ENCODE data around the gene KDM1B.
A peak's percentile ranks its signal among the peaks of the same experiment; 100 is the strongest.

Gene KDM1B

DNA sequence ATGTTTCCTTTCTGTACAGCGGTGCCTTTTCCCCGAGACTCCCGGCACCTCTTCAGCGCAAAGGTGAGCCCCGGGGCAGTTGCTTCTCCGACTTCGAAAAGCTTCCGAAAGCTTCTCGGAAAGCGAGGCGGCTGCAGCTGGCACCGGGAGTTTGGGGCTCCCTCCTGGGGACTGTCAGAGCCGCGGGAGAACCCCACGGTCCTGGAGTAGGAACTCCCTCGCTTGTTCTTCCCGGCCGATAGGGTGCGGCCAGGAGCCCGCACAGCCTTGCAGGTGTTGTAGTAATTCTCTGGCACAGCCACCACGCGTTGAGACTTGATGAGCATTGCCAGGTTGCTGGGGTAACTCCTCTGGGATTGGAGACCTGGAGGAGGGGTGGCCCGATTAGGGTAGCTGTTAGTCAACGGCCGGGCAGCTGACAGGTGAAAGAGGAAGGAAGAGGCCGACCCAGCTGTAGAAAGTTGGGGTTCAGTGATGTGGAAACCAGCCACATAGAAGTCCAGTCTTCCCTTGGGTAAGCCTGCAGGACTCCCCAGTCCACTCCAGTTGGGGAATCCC is 721 bp downstream of the KDM1B start:
- peak overlapping the region; percentile 96 for H3K4me3 ChIP-seq (ENCODE audit: low read depth, low read length)
- TF ChIP-seq, protein P1, sequence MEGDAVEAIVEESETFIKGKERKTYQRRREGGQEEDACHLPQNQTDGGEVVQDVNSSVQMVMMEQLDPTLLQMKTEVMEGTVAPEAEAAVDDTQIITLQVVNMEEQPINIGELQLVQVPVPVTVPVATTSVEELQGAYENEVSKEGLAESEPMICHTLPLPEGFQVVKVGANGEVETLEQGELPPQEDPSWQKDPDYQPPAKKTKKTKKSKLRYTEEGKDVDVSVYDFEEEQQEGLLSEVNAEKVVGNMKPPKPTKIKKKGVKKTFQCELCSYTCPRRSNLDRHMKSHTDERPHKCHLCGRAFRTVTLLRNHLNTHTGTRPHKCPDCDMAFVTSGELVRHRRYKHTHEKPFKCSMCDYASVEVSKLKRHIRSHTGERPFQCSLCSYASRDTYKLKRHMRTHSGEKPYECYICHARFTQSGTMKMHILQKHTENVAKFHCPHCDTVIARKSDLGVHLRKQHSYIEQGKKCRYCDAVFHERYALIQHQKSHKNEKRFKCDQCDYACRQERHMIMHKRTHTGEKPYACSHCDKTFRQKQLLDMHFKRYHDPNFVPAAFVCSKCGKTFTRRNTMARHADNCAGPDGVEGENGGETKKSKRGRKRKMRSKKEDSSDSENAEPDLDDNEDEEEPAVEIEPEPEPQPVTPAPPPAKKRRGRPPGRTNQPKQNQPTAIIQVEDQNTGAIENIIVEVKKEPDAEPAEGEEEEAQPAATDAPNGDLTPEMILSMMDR (IDR thresholded peaks at IDR 0.05; ENCODE audit: low read depth, low read length, missing control alignments) = peak; percentile 47
- in situ Hi-C loops (cut with HindIII; ENCODE audit: low sequenced_read_pairs) = no loop called here
- DNase-seq (ENCODE audit: low read depth) = no peak

DNA sequence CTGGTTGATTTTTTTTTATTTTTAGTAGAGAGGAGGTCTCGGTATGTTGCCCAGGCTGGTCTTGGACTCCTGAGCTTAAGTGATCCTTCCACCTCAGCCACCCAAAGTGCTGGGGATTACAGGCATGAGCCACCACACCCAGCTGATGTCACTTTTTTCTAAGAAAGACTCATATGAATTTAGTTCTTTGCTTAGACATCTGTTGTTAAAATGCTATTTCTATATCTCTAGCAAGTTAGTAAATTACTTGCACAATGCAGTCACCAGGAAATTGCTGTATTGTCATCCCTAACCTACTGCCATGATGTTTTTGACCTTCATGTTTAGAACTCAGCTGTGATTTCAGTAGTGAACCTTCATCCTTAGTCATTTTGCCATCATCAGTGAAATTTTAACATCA is 5.7 kb downstream of the KDM1B start:
- H3K4me3 ChIP-seq (ENCODE audit: low read depth, low read length) = no peak overlapping the region
- in situ Hi-C loops (cut with HindIII; ENCODE audit: low sequenced_read_pairs) = no loop called here
- TF ChIP-seq, protein P1 (IDR thresholded peaks at IDR 0.05; ENCODE audit: low read depth, low read length, missing control alignments) = no peak
- DNase-seq (ENCODE audit: low read depth) = no peak

DNA sequence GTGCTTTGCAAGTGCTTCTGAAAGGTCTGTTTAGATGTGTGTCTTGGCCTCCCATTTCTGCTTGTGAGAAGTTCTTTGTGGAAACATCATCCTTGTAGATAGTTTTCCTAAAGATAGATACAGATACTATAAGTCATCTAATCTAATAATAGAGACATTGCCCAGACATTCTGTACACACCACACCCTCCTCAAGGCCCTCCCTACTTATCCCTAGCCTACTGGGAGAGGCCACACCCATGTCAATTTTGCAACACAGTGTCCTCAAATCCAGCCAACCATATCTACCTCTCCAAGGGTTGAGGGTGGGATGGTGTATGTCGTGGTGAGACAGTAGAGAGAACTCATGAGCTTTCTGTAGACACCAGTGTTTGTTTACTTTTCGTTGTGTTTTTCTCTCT is 6.2 kb downstream of the KDM1B start:
- no peak for DNase-seq (ENCODE audit: low read depth)
- no peak overlapping the region for H3K4me3 ChIP-seq (ENCODE audit: low read depth, low read length)
- in situ Hi-C loops (cut with HindIII; ENCODE audit: low sequenced_read_pairs) = no loop called here
- TF ChIP-seq, protein P1 (IDR thresholded peaks at IDR 0.05; ENCODE audit: low read depth, low read length, missing control alignments) = no peak

DNA sequence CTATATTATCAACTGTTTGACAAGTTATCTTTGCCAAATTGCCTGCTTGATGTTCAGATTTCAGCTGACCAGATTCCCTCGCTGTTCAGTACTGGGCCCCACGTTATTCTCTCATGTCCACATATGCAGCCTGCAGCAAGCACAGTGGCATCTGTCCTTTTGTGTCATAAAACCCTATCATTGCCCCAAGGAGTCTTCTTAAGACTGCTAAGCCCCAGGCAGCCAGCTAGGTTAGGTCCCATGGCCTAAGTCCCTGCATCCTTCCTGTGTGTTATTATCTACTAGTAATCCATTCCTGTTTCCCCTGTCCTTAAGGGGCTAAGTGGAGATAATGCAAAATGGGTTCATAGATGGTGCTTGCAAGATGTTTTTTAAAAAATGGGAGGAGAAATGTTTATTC is 7.2 kb downstream of the KDM1B start:
- no peak overlapping the region for H3K4me3 ChIP-seq (ENCODE audit: low read depth, low read length)
- in situ Hi-C loops (cut with HindIII; ENCODE audit: low sequenced_read_pairs) = no loop called here
- TF ChIP-seq, protein P1 (IDR thresholded peaks at IDR 0.05; ENCODE audit: low read depth, low read length, missing control alignments) = no peak
- no peak for DNase-seq (ENCODE audit: low read depth)

DNA sequence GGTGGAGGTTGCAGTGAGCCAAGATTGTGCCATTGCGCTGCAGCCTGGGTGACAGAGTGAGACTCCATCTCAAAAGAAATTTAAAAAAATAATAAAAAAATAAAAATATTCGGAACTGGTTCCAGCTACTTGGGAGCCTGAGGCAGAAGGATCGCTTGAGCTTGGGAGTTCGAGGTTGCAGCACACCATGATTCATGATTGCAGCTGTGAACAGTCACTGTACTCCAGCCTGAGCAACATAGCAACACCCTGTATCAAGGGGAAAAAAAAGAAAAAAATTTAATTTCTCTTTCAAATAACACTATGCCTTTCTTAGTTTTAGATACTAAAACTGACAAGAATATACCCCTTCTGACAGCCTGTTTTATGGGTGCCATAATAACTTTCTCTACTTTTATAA is 10.5 kb downstream of the KDM1B start:
- DNase-seq (ENCODE audit: low read depth) = no peak
- TF ChIP-seq, protein P1 (IDR thresholded peaks at IDR 0.05; ENCODE audit: low read depth, low read length, missing control alignments) = no peak
- in situ Hi-C loops (cut with HindIII; ENCODE audit: low sequenced_read_pairs) = no loop called here
- no peak overlapping the region for H3K4me3 ChIP-seq (ENCODE audit: low read depth, low read length)

DNA sequence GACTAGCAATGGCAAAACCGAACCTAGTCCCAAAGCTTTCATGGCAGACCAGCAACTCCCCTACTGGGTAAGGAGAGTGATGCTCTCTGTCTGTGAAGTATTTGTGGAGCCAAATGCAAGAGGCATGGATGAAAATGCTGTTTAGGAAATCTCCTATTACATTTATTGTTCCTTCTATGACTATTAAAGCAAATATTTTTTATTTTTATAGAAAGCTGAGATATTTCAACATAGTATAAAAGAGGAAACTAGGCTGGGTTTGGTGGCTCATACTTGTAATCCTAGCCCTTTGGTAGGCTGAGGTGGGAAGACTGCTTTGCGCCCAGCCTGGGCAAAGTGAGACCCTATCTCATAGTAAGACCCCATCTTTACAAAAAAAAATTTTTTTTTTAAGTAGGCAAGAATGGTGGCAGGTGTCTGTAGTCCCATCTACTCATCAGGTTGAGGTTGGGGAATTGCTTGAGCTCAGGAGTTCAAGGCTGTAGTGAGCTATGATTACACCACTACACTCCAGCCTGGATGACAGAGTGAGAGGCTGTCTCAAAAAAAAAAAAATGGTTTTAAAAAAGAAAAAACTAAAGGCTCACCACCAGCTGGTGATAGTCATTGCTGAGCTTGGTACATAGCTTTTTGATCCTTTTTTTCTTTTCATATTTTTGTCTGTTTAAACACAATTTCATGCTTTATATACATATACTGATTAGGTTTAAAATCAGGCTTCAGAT is 11.3 kb downstream of the KDM1B start:
- DNase-seq (ENCODE audit: low read depth) = no peak
- in situ Hi-C loops (cut with HindIII; ENCODE audit: low sequenced_read_pairs) = no loop called here
- TF ChIP-seq, protein P1 (IDR thresholded peaks at IDR 0.05; ENCODE audit: low read depth, low read length, missing control alignments) = no peak
- H3K4me3 ChIP-seq (ENCODE audit: low read depth, low read length) = no peak overlapping the region
